GM12891 (cell line): ENCODE measurements around the gene PLXNC1.

Experiments used
- POLR2AphosphoS5 ChIP-seq: IDR thresholded peaks from 2 replicates; pipeline ENCODE4 v1.6.1; 2011; ENCODE audit warnings: low read depth, low read length, control low read depth
- TAF1 ChIP-seq: IDR thresholded peaks from 2 replicates; pipeline ENCODE4 v1.6.1; 2011; ENCODE audit warnings: low read depth, low read length, control low read depth

DNA sequence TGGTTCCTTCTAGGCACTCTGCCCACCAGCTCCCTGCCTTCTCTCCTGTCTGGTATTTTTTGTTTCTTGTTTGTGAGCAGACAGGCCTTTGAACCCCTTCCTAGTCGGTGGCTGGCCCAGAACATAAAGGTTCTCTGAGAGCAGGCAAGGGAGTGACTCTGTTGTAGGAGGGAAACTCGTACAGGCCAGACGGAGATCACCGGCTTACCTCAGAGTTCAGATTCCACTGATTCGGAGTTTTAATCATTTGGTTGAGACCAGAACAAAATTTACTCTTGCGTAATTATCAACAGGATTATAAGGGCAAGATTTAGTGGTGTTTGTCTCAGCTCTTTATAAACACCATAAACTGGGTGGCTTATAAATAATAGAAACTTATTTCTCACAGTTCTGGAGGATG lies 128.3 kb downstream of the PLXNC1 start:
- TF ChIP-seq TAF1 (no peak), POLR2AphosphoS5 (no peak)
